RWPE1 (cell line): ENCODE results near the gene QRFPR.

Experiments used
- CTCF ChIA-PET: fragments of 350-600 bp; sonication (Branson Sonifier 250); formaldehyde crosslinking; extraction: SDS; loops from one replicate; lab custom pipeline; 2021; lab: Yijun Ruan, JAX
- POLR2A ChIA-PET: fragments of 400-600 bp; formaldehyde crosslinking; extraction: SDS; loops from one replicate; lab custom pipeline; 2020; ENCODE audit warnings: antibody characterized with exemption; ENCODE audit not compliant: low non-redundant PET; lab: Yijun Ruan, JAX
- DNase-seq: peaks from one replicate; pipeline ENCODE4 v3.0.0; 2012; ENCODE audit warnings: low spot score
- H3K27ac ChIP-seq: fragments of 450-650 bp; 2 replicates; pipeline ENCODE4 v1.5.1; 2017
- CTCF ChIP-seq: fragments of 450-650 bp; conservative IDR thresholded peaks from 2 replicates; pipeline ENCODE4 v1.5.1; 2017; ENCODE audit warnings: low read depth, mild to moderate bottlenecking

Gene QRFPR

GRCh38 chr4:121358473-121358872 is 22.3 kb downstream of the QRFPR start:
- peak; percentile 34 for DNase-seq
- no peak for TF ChIP-seq CTCF
- no peak overlapping the region for H3K27ac ChIP-seq
- CTCF ChIA-PET, result interaction anchor here (0.7 kb wide), 1 partner anchor 126 kb away, joined by 3 read pairs; no protein-coding TSS in a partner anchor
- POLR2A ChIA-PET, result no interaction called here

GRCh38 chr4:121353213-121353612 is 27.6 kb downstream of the QRFPR start:
- DNase-seq, result no peak
- ChIA-PET POLR2A (no interaction called here), CTCF (no interaction called here)
- no peak overlapping the region for H3K27ac ChIP-seq
- no peak for TF ChIP-seq CTCF

GRCh38 chr4:121344098-121344497 is 36.7 kb downstream of the QRFPR start:
- ChIA-PET CTCF (no interaction called here), POLR2A (no interaction called here)
- no peak overlapping the region for H3K27ac ChIP-seq
- TF ChIP-seq CTCF, result no peak
- DNase-seq, result no peak

- TF ChIP-seq CTCF, result no peak
- DNase-seq, result no peak
- ChIA-PET CTCF (no interaction called here), POLR2A (no interaction called here)
- no peak overlapping the region for H3K27ac ChIP-seq
These were observed 40.6 kb downstream of the QRFPR start for GRCh38 chr4:121340247-121340646.

- no peak for DNase-seq
- no peak overlapping the region for H3K27ac ChIP-seq
- ChIA-PET POLR2A (no interaction called here), CTCF (no interaction called here)
- TF ChIP-seq CTCF, result no peak
These were observed 41.0 kb downstream of the QRFPR start for GRCh38 chr4:121339824-121340223.

GRCh38 chr4:121339307-121339706 is 41.5 kb downstream of the QRFPR start:
- no peak for TF ChIP-seq CTCF
- H3K27ac ChIP-seq, result no peak overlapping the region
- CTCF ChIA-PET, result no interaction called here
- no peak for DNase-seq
- POLR2A ChIA-PET, result no interaction called here
